HG02610 (cell line): Measurements from ENCODE around the gene GAB3.
"Not testable (repeated sequence)": the region's sequence is repeated elsewhere in the genome, so short reads cannot be mapped to it uniquely, and the experiment has no call there.

Source experiments
- ATAC-seq: cut with Tn5 transposase; IDR thresholded peaks from one replicate; pipeline ENCODE4 v1.9.1; 2021; ENCODE audit warnings: mild to moderate bottlenecking, moderate library complexity; ENCODE audit not compliant: unreplicated experiment

The GAB3 gene

DNA sequence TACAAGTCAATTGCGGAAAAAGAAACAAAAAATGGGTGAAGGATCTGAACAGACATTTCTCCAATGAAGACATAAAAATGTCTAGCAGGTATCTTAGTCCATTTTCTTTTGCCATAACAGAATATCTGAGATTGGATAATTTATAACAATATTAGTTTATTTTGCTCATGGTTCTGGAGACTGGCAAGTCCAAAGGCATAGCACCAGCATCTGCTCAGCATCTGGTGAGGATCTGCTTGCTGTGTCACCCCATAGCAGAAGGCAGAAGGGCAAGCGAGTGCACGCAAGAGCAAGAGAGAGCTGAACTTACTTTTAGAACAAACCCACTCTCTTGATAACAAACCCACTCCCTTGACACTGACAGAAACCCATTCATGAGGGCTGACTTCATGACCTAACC, 29.7 kb downstream of the GAB3 start:
- no peak for ATAC-seq

DNA sequence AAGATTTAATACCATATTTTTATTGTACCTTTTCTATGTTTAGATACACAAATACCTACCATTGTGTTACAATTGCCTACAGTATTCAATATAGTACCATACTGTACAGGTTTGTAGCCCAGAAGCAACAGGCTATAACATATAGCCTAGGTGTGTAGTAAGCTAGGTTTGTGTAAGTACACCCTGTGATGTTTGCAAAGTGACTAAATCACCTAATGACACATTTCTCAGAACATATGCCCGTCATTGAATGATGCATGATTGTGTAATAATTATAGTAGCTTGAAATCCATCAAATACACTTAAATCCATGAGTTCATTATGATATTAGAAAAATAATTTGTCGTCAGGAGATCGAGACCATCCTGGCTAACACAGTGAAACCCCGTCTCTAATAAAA, 30.8 kb downstream of the GAB3 start:
- no peak for ATAC-seq

DNA sequence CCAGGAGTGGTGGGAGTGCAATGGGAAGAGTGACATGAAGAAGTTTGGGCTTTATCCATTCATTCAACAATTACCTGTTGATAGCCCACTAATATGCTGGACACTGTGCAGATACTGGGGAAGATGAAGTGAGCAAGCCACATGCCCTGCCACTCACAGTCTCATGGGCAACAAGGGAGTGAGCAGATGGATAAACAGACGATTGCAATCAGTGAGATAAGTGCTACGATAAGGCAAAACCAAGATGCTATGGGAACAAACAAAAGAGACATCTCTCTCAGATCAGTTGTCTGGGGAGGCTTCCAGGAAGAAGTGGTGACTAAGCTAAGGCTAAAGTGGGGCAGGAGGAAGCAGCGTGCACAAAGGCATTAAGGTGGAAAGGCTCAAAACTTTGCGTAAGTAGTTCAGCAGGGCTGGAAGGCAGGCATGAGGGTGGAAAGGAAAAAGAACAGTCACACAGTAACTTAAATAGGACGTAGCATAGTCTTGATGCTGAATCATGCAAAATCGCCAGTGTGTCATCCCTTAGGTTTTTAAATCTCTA, 31.7 kb downstream of the GAB3 start:
- no peak for ATAC-seq

DNA sequence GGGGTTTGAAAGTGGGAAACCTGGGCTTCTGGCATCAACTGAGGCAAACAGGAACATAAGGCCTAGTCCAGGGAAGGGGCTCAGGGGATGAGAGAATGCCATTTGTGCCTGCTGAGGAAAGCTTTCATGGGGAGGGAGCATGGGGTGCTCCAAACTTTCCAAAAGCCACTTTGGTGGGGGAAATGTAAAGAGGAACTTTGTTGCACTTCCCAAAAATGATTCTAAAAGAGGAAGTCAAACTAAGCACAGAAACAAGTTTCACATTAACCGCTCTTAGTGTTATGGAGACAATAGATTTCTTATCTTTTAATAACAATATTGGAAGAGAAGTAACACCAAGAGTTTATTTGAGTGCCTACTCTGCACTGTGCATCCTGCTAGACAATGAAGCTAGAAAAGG, 32.3 kb downstream of the GAB3 start:
- ATAC-seq, result no peak

DNA sequence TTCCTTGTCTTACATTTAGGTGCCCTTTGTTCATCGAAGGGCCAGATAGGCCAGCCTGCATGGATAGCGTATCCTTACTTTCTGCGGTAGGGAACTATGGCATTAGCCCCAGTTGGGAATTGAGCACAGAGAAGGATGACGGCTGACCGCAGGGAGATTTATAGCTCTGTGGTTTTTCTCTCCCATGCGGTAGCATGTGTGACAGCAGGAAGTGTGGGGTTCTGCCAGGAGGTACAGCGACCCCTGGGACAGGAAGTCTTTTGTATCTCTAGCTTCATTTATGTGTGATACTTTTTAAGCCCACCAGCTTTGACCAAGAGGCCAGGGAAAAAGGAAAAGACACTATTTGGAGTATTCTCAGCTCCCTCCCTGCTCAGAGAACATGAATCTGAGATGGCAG, 33.1 kb downstream of the GAB3 start:
- ATAC-seq, result no peak

DNA sequence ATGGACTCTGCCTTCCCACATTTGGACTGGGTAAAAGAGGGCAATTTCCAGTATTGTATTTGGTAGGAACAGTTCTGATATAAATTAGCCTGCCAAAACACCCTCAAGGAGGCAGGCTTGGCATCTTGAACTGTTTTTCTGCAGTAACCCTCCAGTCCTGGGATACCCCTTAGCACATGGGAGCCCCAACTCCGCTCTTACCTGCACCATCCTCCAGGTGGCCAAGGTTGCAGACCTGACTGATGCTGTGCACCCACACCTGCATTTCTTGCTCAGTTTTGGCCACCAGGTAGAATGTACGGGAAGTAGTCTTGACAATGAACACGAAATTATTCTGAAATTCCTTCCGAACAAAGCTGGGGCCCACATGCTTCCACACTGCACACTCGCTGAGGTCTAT, 35.1 kb downstream of the GAB3 start:
- no peak for ATAC-seq

DNA sequence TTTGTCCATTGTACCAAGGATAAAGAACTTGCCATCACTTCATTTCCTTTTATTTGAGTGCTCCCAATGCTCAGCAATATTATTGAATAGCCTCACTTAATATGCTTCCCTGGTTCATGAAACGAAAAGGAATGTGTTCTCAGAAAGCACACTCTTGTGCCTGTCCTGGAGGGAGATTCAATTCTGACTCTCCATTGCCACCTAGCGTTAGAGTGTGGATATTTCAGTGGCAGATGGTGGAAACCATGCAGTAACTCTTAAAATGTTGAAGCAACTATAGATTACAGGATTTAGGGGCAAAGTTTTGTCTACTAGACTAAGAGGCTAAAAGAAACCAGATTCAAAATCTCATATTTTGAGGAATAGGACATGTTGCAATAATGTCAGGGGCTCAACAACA, 36.0 kb downstream of the GAB3 start:
- ATAC-seq, result no peak

DNA sequence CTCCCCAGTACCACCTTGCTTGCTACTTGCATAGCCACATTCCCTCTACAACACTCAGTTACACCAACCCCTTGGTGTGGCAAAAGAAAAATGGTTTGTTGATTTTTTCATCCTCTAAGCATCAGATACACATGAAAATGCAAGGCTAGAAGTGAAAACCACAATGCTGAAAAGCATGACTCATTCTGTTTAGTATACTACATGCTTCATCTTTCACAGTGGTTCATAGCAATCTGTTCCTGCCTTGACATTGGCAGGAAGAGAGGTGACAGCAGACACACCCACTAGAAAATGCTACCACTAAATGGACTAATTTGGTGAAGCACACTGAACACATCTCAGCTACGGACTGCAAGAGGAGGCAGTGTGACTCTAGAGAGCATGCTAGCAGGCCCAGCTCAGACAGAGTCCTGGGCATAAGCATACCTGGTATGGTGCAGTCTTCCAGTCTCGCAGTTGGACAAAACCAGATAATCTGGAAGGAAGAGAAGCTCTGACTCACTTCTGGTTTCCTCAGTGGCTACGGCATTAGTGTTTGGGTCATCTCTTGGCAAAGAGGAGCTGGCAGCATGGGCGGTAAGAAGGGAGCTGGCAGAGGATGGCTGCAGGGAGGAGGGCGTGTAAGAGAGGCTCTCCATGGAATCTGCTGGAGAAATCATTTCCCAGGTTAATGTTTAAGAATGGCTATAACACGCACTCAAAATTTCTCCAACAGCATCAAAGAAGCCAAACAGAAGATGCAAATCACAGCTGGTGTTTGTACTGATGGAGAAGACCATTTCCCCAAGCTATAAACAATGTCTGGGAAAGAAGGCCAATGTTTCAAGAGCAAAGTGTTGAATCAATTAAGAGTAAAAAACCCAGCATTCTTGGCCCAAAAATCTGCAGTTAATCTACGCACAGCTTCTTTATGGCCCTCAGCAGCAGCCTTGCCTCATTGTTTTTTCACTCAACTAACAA, 37.8 kb downstream of the GAB3 start:
- ATAC-seq, result peak; percentile 89

DNA sequence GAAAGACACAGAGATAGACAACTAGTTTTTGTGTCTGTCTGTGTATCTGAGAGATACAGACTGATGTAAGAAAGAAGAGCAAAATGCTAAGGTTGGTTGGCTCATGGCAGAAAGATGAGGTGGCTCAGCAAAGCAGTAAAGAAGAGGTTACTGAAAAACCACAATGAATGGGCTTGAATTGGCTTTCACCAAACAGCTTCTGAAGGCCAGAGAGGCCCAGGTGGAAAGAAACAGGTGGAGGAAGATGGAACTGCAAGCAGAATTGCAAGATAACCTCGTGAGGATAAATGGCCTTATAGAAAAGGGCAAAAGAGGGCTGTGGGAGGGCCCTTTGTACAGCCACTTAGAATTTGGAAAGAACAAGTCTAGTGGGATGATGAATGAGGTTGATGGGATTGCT, 39.6 kb downstream of the GAB3 start:
- ATAC-seq, result no peak

DNA sequence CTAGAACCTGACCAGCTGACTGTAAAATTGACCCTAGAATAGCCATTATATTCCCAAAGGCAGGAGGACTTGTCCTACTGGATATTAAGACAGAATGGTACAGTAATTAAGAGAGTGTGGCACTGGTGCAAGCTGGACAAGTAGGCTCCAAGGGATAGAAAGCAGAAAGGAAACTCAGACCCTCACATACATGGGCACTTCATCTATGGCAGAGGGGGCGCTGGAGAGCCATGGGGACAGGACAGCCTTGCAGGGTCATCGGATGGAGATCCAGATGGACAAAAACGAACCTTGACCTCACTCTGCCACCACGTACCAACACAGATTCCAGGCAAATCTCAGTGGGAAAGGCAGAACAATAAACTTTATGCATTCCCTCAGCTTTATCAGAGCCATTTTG, 40.6 kb downstream of the GAB3 start:
- ATAC-seq, result no peak

DNA sequence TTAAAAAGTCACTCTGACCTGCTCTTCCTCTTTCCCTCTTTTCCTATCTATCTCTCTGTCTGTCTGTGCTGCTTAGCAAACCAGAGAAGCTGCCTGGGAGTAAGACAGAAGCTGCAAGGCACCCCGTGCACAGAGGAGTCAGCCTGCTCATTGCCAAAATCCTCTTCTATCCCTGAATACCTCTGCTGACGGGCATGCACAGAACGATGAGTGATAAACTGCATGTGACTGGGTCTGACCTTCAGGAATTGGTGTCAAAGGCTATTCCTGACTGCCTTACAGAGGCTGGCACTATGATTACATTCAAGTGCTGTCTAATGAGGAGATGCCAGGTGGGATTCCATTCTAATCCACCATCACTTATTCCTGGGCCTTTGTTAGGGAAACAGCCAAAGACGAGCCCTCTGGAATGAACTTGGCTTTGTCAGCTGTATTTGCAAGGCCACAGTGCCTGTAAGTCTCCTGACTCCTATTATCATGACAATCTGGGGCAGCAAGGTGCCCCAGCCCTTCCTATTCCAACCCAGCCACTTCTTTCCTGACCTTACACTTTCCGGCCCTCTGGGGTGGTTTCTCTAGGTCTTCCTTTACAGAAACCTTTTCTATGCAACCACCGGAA, 52.1 kb downstream of the GAB3 start:
- no peak for ATAC-seq

DNA sequence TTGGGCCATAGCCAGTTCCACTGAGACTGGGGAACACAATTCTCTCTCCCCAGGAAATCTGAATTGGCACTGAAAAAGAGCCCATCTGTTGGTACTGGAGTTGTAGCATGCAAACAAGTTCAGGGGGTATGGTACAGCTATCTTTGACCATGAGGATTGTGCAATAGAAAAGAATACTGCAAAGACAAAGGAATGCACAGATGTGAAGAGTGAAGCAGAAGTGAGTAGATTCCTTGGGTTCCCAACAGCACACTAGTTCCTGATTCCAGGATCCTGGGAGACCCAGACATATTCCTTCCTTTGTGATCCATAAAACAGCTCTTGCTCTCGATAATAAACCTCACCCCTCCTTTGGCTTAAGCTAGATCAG, 54.2 kb downstream of the GAB3 start:
- no peak for ATAC-seq

DNA sequence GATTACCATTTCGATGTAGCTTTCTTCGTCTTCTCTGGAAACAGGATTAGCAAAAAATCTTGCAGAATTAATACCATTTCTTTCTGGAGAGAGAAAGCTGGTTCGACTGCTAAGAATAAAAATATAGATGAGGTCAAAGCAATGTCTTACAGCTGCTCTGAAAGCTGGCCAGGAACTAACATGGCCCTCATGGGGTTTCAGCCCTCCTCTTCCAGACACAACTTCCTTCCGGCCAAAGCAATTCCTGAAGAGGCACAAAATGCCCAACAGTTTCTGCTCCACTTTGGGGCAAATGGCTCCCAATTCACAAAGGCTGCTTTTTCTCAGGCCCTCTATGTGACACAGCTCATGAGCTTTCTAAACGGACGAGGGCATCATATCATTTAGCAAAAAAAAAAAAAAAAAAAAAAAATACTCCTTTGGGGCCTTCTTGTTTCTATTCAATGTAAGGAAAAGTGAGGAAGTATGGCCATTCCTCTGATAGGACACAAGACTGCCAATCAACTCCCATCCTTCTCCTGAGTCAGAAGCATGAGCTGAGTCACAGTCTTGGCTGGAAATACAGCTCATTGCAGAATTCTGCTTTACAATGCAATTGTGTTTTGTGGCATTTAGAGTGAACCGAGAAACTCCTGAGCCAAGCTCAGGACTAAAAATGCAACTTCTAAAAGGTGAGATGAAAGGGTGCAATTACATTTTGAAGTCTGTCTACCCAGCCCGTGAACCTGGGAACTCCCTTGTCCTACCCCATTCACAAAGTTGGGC, 54.8 kb downstream of the GAB3 start:
- no peak for ATAC-seq

DNA sequence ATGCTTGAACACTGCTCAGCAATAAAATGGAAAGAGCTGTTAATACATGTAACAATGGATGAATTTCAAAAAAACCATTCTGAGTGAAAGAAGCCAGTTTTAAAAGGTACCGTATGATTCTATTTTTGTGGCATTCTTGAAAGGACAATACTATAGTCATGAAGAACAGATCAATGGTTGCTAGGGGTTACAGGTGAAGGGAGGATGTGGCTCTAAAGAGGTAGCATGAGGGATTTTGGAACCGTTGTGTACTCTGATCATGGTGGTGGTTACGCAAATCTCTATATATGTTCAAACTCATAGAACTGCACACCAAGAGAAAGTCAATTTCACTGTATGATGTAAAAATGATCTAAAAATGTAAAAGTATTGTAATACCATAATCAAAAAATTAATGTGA, 57.5 kb downstream of the GAB3 start:
- ATAC-seq, result no peak

DNA sequence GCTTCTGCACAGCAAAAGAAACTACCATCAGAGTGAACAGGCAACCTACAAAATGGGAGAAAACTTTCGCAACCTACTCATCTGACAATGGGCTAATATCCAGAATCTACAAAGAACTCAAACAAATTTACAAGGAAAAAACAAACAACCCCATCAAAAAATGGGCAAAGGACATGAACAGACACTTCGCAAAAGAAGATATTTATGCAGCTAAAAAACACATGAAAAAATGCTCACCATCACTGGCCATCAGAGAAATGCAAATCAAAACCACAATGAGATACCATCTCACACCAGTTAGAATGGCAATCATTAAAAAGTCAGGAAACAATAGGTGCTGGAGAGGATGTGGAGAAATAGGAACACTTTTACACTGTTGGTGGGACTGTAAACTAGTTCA, 60.4 kb downstream of the GAB3 start:
- ATAC-seq, result not testable (repeated sequence)

DNA sequence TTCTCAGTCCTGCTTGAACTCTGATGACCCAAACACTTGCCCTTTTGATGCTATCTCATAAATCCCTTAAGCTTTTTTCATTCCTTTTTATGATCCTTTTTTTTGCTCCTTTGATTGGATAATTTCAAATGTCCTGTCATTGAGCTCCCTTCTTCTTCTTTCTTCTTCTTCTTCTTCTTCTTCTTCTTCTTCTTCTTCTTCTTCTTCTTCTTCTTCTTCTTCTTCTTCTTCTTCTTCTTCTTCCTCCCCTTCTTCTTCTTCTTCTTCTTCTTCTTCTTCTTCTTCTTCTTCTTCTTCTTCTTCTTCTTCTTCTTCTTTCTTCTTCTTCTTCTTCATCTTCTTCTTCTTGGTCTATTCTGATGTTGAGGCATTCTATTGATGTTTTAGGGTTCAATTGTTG, 78.8 kb downstream of the GAB3 start:
- ATAC-seq, result not testable (repeated sequence)

DNA sequence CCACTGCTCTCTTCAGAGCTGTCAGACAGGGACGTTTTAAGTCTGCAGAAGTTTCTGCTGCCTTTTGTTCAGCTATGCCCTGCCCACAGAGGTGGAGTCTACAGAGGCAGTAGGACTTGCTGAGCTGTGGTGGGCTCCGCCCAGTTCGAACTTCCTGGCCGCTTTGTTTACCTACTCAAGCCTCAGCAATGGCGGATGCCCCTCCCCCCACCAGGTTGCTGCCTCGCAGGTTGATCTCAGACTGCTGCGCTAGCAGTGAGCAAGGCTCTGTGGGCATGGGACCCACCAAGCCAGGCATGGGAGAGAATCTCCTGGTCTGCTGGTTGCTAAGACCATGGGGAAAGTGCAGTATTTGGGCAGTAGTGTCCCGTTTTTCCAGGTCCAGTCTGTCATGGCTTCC, 80.0 kb downstream of the GAB3 start:
- not testable (repeated sequence) for ATAC-seq

DNA sequence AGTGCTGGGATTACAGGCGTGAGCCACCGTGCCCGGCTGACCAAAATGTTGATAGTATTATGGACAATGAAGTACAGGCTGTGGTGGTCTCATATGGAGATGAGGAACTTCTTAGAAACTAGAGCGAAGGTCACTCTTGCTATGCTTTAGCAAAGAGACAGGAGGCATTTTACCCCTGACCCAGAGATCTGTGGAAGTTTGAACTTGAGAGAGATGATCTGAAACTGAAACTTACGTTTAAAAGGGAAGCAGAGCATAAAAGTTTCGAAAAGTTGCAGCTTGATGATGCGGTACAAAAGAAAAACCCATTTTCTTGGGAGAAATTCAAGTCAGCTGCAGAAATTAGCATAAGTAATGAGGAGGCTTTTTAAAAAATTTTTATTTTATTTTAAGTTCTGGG, 89.0 kb downstream of the GAB3 start:
- ATAC-seq, result no peak

DNA sequence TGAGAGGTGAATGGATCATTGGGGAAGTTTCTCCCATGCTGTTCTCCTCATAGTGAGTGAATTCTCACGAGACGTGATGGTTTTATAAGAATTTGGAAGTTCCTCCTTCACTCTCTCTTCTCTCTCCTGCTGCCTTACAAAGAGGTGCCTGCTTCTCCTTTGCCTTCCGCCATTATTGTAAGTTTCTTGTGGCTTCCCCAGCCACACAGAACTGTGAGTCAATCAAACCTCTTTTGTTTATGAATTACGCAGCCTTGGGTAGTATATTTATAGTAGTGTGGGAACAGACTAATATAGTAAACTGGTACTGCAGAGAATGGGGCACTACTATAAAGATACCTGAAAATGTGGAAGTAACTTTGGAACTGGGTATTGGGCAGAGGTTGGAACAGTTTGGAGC, 89.7 kb downstream of the GAB3 start:
- no peak for ATAC-seq

DNA sequence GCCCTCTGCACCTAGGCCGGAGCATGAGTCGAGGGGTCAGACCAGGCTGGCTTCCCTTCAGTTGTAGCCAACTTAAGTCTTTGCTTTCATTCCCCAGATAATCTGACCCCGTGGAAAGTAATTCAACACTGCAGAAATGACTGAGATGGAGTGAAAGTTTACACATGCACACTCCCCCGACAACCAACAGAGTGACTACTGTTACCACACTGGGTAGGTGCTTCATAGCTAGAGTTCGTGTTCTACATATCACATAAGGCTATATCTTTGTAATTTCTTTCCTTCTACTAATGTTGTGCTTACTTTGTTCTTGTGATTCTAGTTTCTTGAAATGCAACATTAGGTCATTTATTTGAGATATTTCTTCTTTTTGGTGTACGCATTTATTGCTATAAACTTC, 90.3 kb downstream of the GAB3 start:
- ATAC-seq, result no peak

DNA sequence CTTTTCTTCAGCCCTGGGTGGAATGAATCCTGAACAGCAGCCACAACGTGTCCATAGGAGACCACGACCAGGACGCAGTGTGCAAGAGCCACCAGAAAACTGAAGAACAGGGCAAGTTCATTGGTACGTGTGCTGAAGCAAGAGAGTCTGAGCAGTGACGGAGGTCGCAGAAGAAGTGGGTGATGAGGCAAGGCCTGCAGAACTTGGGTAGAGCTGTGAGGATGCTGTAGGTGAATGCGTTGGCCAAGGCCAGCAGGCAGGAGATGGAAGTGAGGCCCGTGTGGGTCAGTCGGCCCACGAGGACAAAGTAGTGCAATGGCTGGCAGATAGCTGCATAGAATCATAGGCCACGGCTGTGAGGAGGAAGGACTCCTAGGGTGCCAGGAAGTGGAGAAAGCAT, 91.9 kb downstream of the GAB3 start:
- no peak for ATAC-seq

DNA sequence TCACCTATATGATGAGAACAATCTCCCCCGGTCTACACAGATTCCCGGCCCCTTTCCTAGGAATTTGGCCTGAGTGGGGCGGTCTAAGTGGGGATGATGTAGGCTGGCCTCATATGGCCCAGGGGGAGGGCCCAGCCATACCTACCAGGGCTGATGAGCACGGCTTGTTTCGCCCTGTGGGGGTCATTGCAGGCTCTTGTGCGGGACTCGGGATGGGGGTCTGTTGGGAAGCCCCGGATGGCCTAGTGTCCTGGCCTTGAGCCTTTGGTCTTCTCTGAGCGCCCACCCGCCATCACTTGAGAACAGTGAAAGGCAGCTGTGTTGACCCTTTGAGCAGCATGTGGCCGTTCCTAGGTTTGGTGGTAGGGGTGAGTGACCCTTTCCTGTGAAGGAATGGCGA, 92.7 kb downstream of the GAB3 start:
- no peak for ATAC-seq
